BLaER1 (cell line): Measurements from ENCODE around the gene MTCH1.

ENCODE experiments used
- H3K27ac ChIP-seq: shearing (Covaris generic); formaldehyde crosslinking; 2 replicates; pipeline ENCODE4 v1.8.1; 2022
- H3K27me3 ChIP-seq: shearing (Covaris generic); formaldehyde crosslinking; 2 replicates; pipeline ENCODE4 v1.8.1; 2022
- H3K36me3 ChIP-seq: shearing (Covaris generic); formaldehyde crosslinking; 2 replicates; pipeline ENCODE4 v1.8.1; 2022
- H3K4me1 ChIP-seq: shearing (Covaris generic); formaldehyde crosslinking; 2 replicates; pipeline ENCODE4 v1.8.1; 2022
- H3K4me2 ChIP-seq: shearing (Covaris generic); formaldehyde crosslinking; 2 replicates; pipeline ENCODE4 v1.8.1; 2022
- H3K4me3 ChIP-seq: shearing (Covaris generic); formaldehyde crosslinking; 2 replicates; pipeline ENCODE4 v1.8.1; 2022
- H3K9ac ChIP-seq: shearing (Covaris generic); formaldehyde crosslinking; 2 replicates; pipeline ENCODE4 v1.8.1; 2022
- H3K9me3 ChIP-seq: shearing (Covaris generic); formaldehyde crosslinking; 2 replicates; pipeline ENCODE4 v1.8.1; 2022
- H4K20me1 ChIP-seq: shearing (Covaris generic); formaldehyde crosslinking; 2 replicates; pipeline ENCODE4 v1.8.1; 2022
- Cebpa-rat ChIP-seq: shearing (Covaris generic); IDR thresholded peaks from 2 replicates; pipeline ENCODE4 v1.8.1; 2022

MTCH1 gene

GRCh38 chr6:36920546-36920945 lies 65.5 kb downstream of the MTCH1 start:
- Histone ChIP-seq H3K27me3 (no peaks in the 10 kb centered on the region), H4K20me1 (0 out of 2 replicates have a peak, but pooled peaks cover 5% of the 10 kb centered on the region), H3K9me3 (no peaks in the 10 kb centered on the region), H3K36me3 (peaks cover 56% of the 10 kb centered on the region), H3K4me2 (no peak overlapping the region), H3K4me1 (peaks cover 45% of the 10 kb centered on the region), H3K4me3 (no peak overlapping the region), H3K27ac (no peak overlapping the region), H3K9ac (no peak overlapping the region)
- TF ChIP-seq Cebpa-rat = no peak

GRCh38 chr6:36920049-36920448 lies 65.9 kb downstream of the MTCH1 start:
- 0 out of 2 replicates have a peak, but pooled peaks cover 10% of the 10 kb centered on the region for H4K20me1 ChIP-seq
- no peaks in the 10 kb centered on the region for H3K9me3 ChIP-seq
- H3K27me3 ChIP-seq = no peaks in the 10 kb centered on the region
- no peak overlapping the region for H3K4me3 ChIP-seq
- peaks cover 45% of the 10 kb centered on the region for H3K4me1 ChIP-seq
- H3K9ac ChIP-seq = no peak overlapping the region
- no peak overlapping the region for H3K4me2 ChIP-seq
- no peak for TF ChIP-seq Cebpa-rat
- no peak overlapping the region for H3K27ac ChIP-seq
- H3K36me3 ChIP-seq = peaks cover 60% of the 10 kb centered on the region
